Ascending aorta (tissue), 2 donors: ENCODE data around the gene FAAH. TPM values are rescaled to one million over a fixed set of nuclear protein-coding genes. Genes with fewer than 3 reads are reported as not detected.
A peak's percentile ranks its signal among the peaks of the same experiment; 100 is the strongest.

ENCODE experiments used
- DNase-seq, 2 donors: peaks; one replicate each; pipeline ENCODE4 v3.0.0-alpha.2; 2019; ENCODE audit warnings: low spot score in 2 of 2
- H3K27ac ChIP-seq, 2 donors: fragments of 200-600 bp; sonication (generic); one replicate each; pipeline ENCODE4 v1.5.1; 2016 to 2017; ENCODE audit warnings: mild to moderate bottlenecking in 1 of 2
- H3K27me3 ChIP-seq: fragments of 200-600 bp; sonication (generic); one replicate; pipeline ENCODE4 v1.5.1; 2017
- H3K36me3 ChIP-seq, 2 donors: fragments of 200-600 bp; sonication (generic); one replicate each; pipeline ENCODE4 v1.5.1; 2016
- H3K4me1 ChIP-seq, 2 donors: fragments of 200-600 bp; sonication (generic); one replicate each; pipeline ENCODE4 v1.5.1; 2016 to 2017; ENCODE audit warnings: mild to moderate bottlenecking in 1 of 2
- H3K4me3 ChIP-seq, 2 donors: fragments of 200-600 bp; sonication (generic); one replicate each; pipeline ENCODE4 v1.5.1; 2016 to 2017; ENCODE audit warnings: mild to moderate bottlenecking in 1 of 2
- H3K9me3 ChIP-seq, 2 donors: fragments of 200-600 bp; sonication (generic); one replicate each; pipeline ENCODE4 v1.5.1; 2016
- CTCF ChIP-seq, 3 experiments: fragments of 200-600 bp in 2 of 3; fragments of 450-650 bp in 1 of 3; sonication (generic) in 2 of 3; IDR thresholded peaks; one replicate each; pipeline ENCODE4 v1.5.1; 2016 to 2019; ENCODE audit warnings: antibody characterized with exemption in 3 of 3, mild to moderate bottlenecking in 1 of 3, moderate library complexity in 1 of 3
- intact Hi-C: fragments of 100-400 bp; cut with DNase I; formaldehyde crosslinking; loops from one replicate; pipeline ENCODE4 v1.15.1; 2023
- total RNA-seq: library from RNA; depleted of rRNA; stranded (reverse); fragments of >200 nt; gene quantifications from one replicate; pipeline ENCODE4 v1.1.0, GENCODE V29; 2016

The FAAH gene
- total RNA-seq, 1 donor from 2014 or later = 6.0 TPM

- no peak for TF ChIP-seq CTCF (IDR thresholded peaks at IDR 0.05)
- H3K36me3 ChIP-seq = no peaks in the 10 kb centered on the region
- H3K9me3 ChIP-seq = no peaks in the 10 kb centered on the region
- intact Hi-C loops = no loop called here
- DNase-seq = peak in 1 of 2 donors; percentile 84
- no peak overlapping the region for H3K27ac ChIP-seq
- H3K4me1 ChIP-seq = peaks cover 9 to 26% of the 10 kb centered on the region in 2 donors
- no peak overlapping the region for H3K4me3 ChIP-seq
- no peaks in the 10 kb centered on the region for H3K27me3 ChIP-seq
These were observed 8.0 kb downstream of the FAAH start for GRCh38 chr1:46401964-46402626.

GRCh38 chr1:46403916-46404315 lies 9.8 kb downstream of the FAAH start:
- Histone ChIP-seq H3K4me3 (no peak overlapping the region), H3K27me3 (no peaks in the 10 kb centered on the region), H3K27ac (no peak overlapping the region), H3K9me3 (no peaks in the 10 kb centered on the region), H3K4me1 (peaks cover 9 to 26% of the 10 kb centered on the region in 2 donors), H3K36me3 (no peaks in the 10 kb centered on the region)
- intact Hi-C loops = no loop called here
- no peak for DNase-seq
- TF ChIP-seq CTCF (IDR thresholded peaks at IDR 0.05) = no peak

- no peak overlapping the region for H3K27ac ChIP-seq
- intact Hi-C loops = no loop called here
These were observed 10.5 kb downstream of the FAAH start for GRCh38 chr1:46404482-46405196.

GRCh38 chr1:46405197-46405555 lies 11.1 kb downstream of the FAAH start:
- Histone ChIP-seq H3K27me3 (no peaks in the 10 kb centered on the region), H3K4me1 (peaks cover 9 to 26% of the 10 kb centered on the region in 2 donors), H3K4me3 (no peak overlapping the region), H3K36me3 (no peaks in the 10 kb centered on the region), H3K9me3 (no peaks in the 10 kb centered on the region), H3K27ac (no peak overlapping the region)
- no peak for TF ChIP-seq CTCF (IDR thresholded peaks at IDR 0.05)
- no peak for DNase-seq
- intact Hi-C loops = no loop called here

More at GRCh38 chr1:46404482-46405196, 10.5 kb downstream of the FAAH start:
- Histone ChIP-seq H3K4me3 (no peak overlapping the region), H3K4me1 (peaks cover 9 to 26% of the 10 kb centered on the region in 2 donors), H3K27me3 (no peaks in the 10 kb centered on the region), H3K9me3 (no peaks in the 10 kb centered on the region), H3K36me3 (no peaks in the 10 kb centered on the region)
- TF ChIP-seq CTCF (IDR thresholded peaks at IDR 0.05) = no peak
- no peak for DNase-seq

- H3K4me1 ChIP-seq = peaks cover 9 to 26% of the 10 kb centered on the region in 2 donors
- no peaks in the 10 kb centered on the region for H3K27me3 ChIP-seq
- TF ChIP-seq CTCF (IDR thresholded peaks at IDR 0.05) = no peak
- no peaks in the 10 kb centered on the region for H3K36me3 ChIP-seq
- no peak overlapping the region for H3K4me3 ChIP-seq
- no peaks in the 10 kb centered on the region for H3K9me3 ChIP-seq
- intact Hi-C loops = loop anchor here (1.0 kb wide), 2 partner anchors 123 to 318 kb away; no protein-coding TSS in a partner anchor
- no peak for DNase-seq
- H3K27ac ChIP-seq = no peak overlapping the region
These were observed 11.6 kb downstream of the FAAH start for GRCh38 chr1:46405724-46406123.
